K562 (cell line): Measurements from ENCODE around the gene PNLIPRP2.

ENCODE experiments used
- CHD1 ChIP-seq: fragments of 200-600 bp; sonication (generic); IDR thresholded peaks from one replicate; pipeline ENCODE4 v1.6.1; 2012; ENCODE audit warnings: mild to moderate bottlenecking, moderate library complexity, low read length, inconsistent platforms
- JUNB ChIP-seq: fragments of 450-650 bp; formaldehyde crosslinking; conservative IDR thresholded peaks from 2 replicates; pipeline ENCODE4 v1.4.0; 2020; ENCODE audit warnings: mild to moderate bottlenecking
- MED1 ChIP-seq: sonication (generic); formaldehyde crosslinking; IDR thresholded peaks from 2 replicates; pipeline ENCODE4 v1.8.1; 2023; ENCODE audit warnings: missing genetic modification reagents, borderline replicate concordance
- PHF8 ChIP-seq: fragments of 200-600 bp; sonication (generic); IDR thresholded peaks from 2 replicates; pipeline ENCODE4 v1.6.1; 2012; ENCODE audit warnings: mixed run types, mild to moderate bottlenecking, inconsistent platforms, low read length, moderate library complexity, borderline replicate concordance
- RBBP5 ChIP-seq: fragments of 200-600 bp; sonication (generic); IDR thresholded peaks from 2 replicates; pipeline ENCODE4 v1.6.1; 2012; ENCODE audit warnings: borderline replicate concordance, mild to moderate bottlenecking, low read length, control low read depth, inconsistent platforms; ENCODE audit not compliant: insufficient read depth, poor library complexity, severe bottlenecking
- SMARCA5 ChIP-seq: fragments of 450-650 bp; IDR thresholded peaks from 2 replicates; pipeline ENCODE4 v1.6.1; 2016
- TEAD1 ChIP-seq, 2 experiments: fragments of 450-650 bp in 1 of 2; sonication (generic) in 1 of 2; formaldehyde crosslinking; IDR thresholded peaks; 2 replicates each; pipeline versions ENCODE4 v1.4.0 to v1.8.0; 2020 to 2022; ENCODE audit warnings: mild to moderate bottlenecking in 2 of 2, missing genetic modification reagents in 1 of 2
- ZZZ3 ChIP-seq: fragments of 450-650 bp; IDR thresholded peaks from 2 replicates; pipeline ENCODE4 v1.6.1; 2016; ENCODE audit warnings: antibody characterized with exemption, mild to moderate bottlenecking, moderate library complexity
- TF ChIP-seq, protein P1 (sequence below), 3 experiments: IDR thresholded peaks in 2 of 3; conservative IDR thresholded peaks in 1 of 3; 2 replicates each; pipeline ENCODE4 v1.5.1; 2011 to 2012; ENCODE audit warnings: low read length in 3 of 3, mild to moderate bottlenecking in 3 of 3, control low read depth in 2 of 3, improper control_type of control experiment in 1 of 3, inconsistent platforms in 1 of 3, low read depth in 1 of 3, mixed read lengths in 1 of 3, moderate library complexity in 1 of 3; ENCODE audit not compliant: insufficient read depth in 2 of 3
- TF ChIP-seq, protein P2 (sequence below): fragments of 250-450 bp; sonication (Bioruptor Pico); IDR thresholded peaks from 2 replicates; pipeline ENCODE4 v1.8.0; 2022; ENCODE audit warnings: inconsistent platforms
- TF ChIP-seq, protein P3 (sequence below): fragments of 250-450 bp; sonication (Bioruptor Pico); IDR thresholded peaks from 2 replicates; pipeline ENCODE4 v1.5.0; 2020; ENCODE audit warnings: mild to moderate bottlenecking

- TF ChIP-seq, protein P1, sequence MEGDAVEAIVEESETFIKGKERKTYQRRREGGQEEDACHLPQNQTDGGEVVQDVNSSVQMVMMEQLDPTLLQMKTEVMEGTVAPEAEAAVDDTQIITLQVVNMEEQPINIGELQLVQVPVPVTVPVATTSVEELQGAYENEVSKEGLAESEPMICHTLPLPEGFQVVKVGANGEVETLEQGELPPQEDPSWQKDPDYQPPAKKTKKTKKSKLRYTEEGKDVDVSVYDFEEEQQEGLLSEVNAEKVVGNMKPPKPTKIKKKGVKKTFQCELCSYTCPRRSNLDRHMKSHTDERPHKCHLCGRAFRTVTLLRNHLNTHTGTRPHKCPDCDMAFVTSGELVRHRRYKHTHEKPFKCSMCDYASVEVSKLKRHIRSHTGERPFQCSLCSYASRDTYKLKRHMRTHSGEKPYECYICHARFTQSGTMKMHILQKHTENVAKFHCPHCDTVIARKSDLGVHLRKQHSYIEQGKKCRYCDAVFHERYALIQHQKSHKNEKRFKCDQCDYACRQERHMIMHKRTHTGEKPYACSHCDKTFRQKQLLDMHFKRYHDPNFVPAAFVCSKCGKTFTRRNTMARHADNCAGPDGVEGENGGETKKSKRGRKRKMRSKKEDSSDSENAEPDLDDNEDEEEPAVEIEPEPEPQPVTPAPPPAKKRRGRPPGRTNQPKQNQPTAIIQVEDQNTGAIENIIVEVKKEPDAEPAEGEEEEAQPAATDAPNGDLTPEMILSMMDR (IDR thresholded peaks at IDR 0.05 in 2 of 3, conservative IDR thresholded peaks at IDR 0.05 in 1 of 3; ENCODE audit: insufficient read depth in 2 of 3, low read depth in 1 of 3, low read length in 3 of 3): no peak
- TF ChIP-seq ZZZ3: no peak
- TF ChIP-seq, protein P2, sequence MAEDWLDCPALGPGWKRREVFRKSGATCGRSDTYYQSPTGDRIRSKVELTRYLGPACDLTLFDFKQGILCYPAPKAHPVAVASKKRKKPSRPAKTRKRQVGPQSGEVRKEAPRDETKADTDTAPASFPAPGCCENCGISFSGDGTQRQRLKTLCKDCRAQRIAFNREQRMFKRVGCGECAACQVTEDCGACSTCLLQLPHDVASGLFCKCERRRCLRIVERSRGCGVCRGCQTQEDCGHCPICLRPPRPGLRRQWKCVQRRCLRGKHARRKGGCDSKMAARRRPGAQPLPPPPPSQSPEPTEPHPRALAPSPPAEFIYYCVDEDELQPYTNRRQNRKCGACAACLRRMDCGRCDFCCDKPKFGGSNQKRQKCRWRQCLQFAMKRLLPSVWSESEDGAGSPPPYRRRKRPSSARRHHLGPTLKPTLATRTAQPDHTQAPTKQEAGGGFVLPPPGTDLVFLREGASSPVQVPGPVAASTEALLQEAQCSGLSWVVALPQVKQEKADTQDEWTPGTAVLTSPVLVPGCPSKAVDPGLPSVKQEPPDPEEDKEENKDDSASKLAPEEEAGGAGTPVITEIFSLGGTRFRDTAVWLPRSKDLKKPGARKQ (CRISPR knock-in tag): no peak
- no peak for TF ChIP-seq CHD1
- no peak for TF ChIP-seq SMARCA5
- TF ChIP-seq PHF8: no peak
- TF ChIP-seq, protein P3, sequence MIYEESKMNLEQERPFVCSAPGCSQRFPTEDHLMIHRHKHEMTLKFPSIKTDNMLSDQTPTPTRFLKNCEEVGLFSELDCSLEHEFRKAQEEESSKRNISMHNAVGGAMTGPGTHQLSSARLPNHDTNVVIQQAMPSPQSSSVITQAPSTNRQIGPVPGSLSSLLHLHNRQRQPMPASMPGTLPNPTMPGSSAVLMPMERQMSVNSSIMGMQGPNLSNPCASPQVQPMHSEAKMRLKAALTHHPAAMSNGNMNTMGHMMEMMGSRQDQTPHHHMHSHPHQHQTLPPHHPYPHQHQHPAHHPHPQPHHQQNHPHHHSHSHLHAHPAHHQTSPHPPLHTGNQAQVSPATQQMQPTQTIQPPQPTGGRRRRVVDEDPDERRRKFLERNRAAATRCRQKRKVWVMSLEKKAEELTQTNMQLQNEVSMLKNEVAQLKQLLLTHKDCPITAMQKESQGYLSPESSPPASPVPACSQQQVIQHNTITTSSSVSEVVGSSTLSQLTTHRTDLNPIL (CRISPR knock-in tag): no peak
- TF ChIP-seq TEAD1 (CRISPR knock-in tag; IDR thresholded peaks at IDR 0.05): no peak
- no peak for TF ChIP-seq RBBP5
- TF ChIP-seq JUNB (CRISPR knock-in tag): no peak
- no peak for TF ChIP-seq MED1
These were observed 17.9 kb upstream of the PNLIPRP2 start for GRCh38 chr10:116602648-116603400.
